Measurements from ENCODE around the gene HIF3A.

The HIF3A gene

DNA sequence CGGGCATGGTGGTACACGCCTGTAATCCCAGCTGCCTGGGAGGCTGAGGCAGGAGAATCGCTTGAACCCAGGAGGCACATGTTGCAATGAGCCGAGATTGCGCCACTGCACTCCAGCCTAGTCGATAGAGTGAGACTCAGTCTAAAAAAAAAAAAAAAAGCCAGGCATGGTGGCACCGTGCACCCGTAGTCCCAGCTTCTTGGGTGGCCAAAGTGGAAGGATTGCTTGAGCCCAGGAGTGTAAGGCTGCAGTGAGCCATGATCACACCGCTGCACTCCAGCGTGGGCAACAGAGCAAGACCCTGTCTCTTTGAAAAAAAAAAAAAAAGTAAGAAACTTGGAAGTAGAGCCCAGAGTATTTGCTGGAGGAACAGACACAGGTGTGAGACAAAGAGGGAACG is 88.8 kb downstream of the HIF3A start:
- no peak for DNase-seq

DNA sequence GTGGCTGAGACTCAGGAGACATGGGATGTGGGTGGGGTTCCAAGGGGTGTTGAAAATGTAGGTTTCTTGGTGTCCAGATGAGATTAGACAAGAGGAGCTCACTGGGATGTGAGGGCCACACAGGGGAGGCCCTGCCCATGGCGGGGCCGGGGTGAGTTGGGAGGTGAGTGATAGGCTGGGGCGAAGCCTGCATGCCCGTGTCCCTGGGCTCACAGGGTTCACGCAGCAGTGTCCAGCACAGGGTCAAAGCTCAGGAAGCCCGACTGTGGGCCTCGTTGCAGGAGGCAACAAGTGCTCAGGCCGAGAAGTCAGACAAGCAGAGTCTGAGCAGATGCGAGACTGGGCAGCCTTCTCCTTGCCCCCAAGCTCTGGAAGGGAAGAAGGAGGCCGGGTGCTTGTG is 89.3 kb downstream of the HIF3A start:
- no peak for DNase-seq

DNA sequence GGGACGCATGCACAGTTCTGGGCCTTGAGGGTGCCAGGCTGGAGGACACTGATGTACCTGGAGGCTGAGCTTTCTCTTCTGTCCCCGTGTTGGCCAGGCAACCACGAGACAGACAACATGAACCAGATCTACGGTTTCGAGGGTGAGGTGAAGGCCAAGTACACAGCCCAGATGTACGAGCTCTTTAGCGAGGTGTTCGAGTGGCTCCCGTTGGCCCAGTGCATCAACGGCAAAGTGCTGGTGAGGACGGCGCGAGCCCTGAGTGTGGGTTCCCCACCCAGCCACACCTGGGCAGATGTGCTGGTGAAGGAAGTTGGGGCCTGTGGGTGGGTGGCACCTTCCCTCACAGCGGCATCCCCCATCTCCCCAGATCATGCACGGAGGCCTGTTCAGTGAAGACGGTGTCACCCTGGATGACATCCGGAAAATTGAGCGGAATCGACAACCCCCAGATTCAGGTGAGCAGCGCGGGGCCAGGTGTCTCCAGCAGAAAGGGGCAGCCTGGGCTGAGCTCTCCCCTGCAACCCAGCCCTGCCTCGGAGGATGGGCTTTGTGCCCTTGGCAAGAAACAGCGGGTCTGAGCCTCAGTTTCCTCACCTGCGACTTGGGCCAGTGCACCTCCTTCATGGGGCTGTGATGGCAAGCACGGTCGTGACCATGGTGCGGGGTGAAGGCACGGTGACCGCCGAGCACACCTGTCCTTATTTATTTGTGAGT is 90.3 kb downstream of the HIF3A start:
- no peak for DNase-seq

DNA sequence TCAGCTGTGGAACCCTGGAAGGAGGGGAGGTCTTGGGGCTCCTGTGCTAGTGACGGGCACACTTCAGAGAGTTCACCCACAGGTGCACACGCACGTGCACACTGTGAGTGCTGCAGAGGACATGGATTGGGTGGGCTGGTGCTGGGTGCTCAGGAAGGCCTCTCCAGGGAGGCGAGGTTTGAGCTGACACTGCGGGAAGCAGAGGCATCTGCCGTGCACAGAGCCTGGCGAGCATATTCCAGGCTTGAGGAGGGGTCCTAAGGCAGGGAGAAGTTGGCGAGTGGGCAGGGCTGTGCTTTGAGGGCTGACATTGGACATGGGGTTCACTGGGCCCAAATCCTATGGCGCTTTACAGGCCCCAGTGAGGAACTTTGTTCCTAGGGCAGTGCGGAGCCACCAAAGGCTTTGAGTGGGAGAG is 90.9 kb downstream of the HIF3A start:
- no peak for DNase-seq

DNA sequence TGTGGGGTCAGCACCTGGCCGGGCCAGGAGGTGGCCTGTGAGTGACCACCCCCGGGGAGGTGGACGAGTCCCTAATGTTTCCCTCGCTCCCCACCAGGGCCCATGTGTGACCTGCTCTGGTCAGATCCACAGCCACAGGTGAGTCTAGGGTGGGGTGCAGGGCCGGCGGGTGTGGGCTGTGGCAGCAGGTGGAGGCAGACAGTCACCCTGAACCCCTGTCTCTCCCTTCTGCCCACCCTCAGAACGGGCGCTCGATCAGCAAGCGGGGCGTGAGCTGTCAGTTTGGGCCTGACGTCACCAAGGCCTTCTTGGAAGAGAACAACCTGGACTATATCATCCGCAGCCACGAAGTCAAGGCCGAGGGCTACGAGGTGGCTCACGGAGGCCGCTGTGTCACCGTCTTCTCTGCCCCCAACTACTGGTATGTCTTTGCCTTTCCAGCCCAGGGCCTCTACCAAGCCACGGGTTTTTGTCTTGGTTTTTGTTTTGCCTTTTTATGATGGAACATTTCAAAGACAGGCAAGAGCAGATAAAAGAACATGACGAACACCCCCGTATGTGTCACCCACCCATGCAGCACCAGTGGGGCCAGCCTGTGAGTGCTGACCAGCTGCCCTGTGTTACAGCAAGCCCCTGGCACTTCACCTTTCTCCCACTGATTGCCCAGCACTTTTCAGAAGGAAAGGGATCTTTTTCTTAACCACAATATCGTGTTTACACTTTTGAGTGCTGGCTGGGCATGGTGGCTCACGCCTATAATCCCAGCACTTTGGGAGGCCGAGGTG is 91.7 kb downstream of the HIF3A start:
- no peak for DNase-seq

DNA sequence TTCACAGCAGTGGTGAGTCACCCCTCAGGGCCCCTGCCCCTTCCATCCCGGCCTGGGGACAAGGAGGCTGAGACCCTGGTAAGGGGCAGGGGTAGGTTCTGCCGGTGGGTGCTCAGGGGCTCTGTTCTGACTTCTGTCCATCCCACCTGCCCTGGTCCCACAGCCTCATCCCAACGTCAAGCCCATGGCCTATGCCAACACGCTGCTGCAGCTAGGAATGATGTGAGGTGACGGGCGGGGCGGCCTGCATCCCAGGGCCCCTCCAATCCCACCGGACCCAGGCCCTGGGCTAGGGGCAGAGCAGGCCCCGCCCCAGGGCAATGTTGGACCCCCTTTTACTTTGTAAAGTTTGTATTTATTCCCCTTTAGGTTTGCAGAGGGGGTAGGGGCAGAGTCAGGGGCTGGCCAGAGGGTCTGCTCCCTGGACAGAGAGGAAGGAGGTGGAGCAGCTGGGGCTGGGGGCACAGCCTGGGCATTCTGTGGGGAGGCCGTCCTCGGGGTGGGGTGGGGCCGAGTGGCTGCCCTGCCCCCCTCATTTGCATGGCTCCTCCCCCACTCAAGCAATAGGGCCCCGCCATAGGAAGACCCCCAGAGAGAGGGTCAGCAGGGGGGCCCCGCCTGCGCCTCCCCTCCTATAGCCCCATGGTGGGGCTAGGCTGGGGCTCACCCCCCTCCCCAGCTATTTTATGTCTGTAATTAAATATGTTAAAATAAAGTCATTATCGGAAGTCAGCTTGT is 93.4 kb downstream of the HIF3A start:
- DNase-seq, result no peak

DNA sequence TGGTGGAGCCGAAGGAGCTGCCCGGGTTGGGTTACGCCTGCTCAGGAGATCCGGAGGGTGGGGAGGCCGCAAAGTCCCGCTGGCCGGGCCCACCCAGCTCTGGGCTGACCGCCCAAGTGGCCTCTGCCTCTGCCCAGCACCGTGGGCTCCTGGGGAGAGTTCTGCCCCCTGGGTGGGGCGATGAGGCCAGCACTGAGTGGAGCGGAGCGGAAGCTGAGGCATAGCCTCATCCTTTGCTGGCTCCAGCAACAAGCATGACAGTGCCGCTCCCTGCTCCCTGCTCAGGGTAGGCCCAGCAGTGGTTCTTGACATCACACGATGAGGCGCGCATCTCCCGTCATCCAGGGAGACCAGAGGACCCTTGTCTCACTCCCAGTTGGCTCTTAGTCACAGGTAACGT is 94.0 kb downstream of the HIF3A start:
- no peak for DNase-seq

DNA sequence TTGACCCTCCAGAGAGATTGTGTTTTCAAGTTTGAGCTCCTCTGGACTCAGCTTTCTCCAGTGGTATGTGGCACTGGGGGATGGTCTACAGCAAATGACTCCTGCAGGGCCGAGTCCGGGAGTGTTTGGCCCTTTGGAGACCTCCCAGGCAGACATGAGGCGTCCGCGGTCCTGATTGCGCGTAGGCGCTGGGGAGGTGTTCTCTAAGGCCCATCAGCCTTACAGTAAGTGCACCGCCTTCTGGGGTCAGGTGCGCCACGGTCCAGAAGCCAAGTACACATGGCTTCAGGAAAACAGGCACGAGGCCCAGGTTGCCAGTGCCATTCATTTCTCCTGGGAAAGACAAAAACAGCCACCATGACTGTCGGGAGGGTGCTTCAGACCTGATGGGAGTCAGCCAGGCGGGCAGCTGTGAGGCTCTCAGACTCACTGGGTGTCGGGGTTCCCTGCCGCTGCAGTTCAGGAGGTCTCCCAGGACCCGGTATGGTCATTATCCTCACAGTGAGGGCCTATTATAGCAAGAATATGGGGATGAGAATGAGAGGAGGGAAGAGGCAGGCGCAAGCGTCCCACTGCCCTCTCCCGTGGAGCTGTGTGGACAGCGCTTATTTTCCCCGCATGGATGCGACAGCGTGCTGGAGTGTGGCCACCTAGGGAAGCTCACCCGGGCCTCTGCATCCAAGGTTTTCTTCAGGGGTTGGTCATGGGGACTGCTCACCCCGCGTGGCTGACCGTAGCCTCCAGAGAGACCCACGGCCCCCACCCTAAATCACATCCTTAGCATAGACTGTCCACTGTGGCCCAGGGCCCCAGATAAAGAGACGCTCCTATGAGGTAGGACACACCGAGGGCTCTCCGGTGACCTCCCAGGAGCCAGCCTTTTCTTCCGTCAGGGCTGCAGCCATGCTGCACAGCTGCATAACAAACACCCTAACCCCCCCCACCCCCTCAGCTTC is 94.7 kb downstream of the HIF3A start:
- DNase-seq, result no peak

DNA sequence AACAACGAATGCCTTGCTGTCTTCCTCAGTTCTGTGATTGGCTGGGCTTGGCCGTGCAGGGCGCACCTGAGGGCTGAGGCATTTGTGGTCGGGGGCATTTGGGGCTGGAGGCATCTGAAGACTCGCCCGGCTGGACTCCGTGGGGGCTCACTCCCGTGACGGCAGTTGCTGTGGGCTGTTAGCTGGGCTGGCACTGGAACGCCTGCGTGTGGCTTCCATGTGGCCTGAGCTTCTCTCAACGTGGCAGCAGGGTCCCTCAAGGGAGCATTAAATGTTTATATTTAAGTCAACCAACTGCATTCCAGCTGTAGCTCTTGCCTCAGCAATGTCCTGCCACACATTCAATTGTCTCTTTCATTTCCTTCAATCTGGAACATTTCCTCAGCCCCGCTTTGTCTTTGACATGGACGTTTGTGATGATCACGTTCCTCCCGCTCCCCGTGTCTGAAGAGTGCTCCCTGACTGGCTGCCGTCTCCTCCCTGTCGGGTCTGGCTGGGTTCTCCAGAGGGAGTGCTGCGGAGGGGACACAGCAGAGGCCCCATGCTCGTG is 95.5 kb downstream of the HIF3A start:
- no peak for DNase-seq

DNA sequence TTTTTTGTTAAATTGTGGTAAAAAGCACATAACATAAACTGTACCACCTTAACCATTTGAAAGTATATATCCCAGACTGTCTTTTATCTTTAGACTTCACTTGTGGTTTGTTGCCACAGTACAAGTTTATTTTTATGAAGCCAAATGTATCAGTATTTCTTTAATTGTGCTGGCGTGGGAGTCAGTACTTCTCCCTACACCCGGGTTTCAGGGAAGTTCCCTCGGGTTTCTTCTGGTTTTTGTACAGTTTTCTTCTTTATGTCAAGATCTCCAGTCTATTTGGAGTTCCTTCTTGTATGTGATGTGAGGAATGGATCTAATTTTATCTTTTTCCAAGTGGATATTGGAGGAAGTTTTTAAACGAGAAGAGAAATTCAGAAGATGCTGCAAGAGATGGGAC is 96.0 kb downstream of the HIF3A start:
- DNase-seq, result no peak

Measured in CD4-positive, alpha-beta T cell treated with Interferon alpha-2 for 1 hour (primary cell).